ENCODE results near the gene EPHA8. TPM values are rescaled to one million over a fixed set of nuclear protein-coding genes. Genes with fewer than 3 reads are reported as not detected.
A peak's percentile ranks its signal among the peaks of the same experiment; 100 is the strongest.

The EPHA8 gene
- polyA plus RNA-seq, result not detected

DNA sequence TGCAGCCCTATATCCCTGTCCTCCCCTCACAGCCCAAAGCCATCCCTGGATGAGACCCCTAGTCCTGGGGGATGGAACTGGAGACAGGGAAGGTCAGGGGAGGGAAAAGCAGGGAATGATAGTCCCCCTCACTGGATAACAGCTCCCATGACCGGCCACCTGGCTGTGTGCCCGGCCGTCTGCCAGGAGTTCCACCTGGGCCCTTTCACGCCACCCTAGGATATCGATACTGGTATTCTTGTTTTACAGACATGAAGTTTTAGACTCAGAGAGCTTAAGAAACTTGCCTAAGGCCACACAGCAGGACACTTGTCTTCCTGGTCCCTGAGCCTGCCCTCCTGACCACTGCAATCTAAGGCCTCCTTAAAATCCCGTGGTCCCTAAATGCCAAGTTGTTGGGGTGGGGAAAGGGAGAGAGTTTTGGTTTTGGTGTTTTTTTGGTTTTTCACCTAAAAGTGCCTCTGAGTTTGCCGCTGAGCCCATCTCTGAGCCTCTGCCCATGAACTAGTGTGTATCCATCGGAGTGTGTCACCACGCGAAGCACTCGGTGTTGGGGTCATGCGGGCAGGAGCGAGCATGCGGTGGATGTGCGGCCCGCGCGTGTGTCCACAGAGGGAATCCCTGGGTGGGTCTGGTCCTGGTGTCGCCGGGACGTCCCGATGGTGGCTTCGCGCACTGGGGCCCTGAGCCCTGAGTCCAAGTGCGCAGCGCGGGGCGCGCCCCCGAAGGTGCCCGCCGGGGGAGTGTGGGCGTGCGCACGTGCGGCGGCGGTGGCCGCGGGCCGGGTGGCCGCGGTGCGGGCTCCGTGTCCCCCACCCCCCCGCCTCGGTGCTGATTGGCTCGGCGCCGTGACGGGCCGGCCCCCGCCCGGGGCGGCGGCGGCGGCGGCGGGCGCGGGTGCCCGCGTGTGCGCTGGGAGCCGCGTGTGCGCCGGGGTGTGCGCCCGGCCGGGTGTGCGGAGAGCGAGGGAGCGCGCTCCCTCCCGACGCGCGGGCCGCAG is at the start of gene EPHA8:
Gene EPHA8, plus strand, starts transcription at position 906 of the 1,000 bp plus-strand sequence. CDS start 147 bp downstream, outside the sequence.
- no peaks in the 10 kb centered on the region for H3K9me3 Mint-ChIP-seq
- H3K36me3 Mint-ChIP-seq, result no peaks in the 10 kb centered on the region
- H3K27ac Mint-ChIP-seq, result no peak within 1 kb of the TSS
- peaks cover 47% of the 10 kb centered on the region for H3K27me3 Mint-ChIP-seq
- H3K4me3 Mint-ChIP-seq, result peak within 1 kb of the TSS in 3 of 4 donors; percentile 25 to 75 (median 47)
- no peaks in the 10 kb centered on the region for H3K4me1 Mint-ChIP-seq

GRCh38 chr1:22516906-22517571 is 46.2 kb upstream of the EPHA8 start:
- H3K27ac Mint-ChIP-seq, result no peak overlapping the region
- no peak overlapping the region for H3K4me3 Mint-ChIP-seq
- H3K9me3 Mint-ChIP-seq, result no peaks in the 10 kb centered on the region
- H3K36me3 Mint-ChIP-seq, result peaks cover 17% of the 10 kb centered on the region
- no peaks in the 10 kb centered on the region for H3K27me3 Mint-ChIP-seq
- H3K4me1 Mint-ChIP-seq, result no peaks in the 10 kb centered on the region

DNA sequence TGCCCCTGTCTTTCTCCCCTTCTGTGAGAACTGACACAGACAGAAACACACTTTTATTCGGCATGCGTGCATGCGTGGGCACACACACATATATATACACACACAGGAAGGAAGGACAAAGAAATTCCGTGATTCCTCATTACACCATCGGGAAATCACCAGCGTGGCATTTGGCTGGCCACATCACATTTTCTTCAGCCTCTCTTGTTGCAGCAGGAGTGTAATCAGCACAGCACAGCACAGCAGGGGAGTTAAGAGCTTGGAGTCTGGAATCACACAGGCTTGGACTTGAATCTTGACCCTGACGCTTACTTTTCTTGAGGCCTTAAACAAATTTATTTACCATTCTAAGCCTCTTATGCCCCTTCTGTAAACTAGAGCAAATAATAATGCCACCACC is 45.3 kb upstream of the EPHA8 start:
- peak overlapping the region in 1 of 3 donors; percentile 83 for H3K27ac Mint-ChIP-seq
- H3K4me3 Mint-ChIP-seq, result no peak overlapping the region
- no peaks in the 10 kb centered on the region for H3K4me1 Mint-ChIP-seq
- no peaks in the 10 kb centered on the region for H3K9me3 Mint-ChIP-seq
- no peaks in the 10 kb centered on the region for H3K27me3 Mint-ChIP-seq
- peaks cover 15% of the 10 kb centered on the region for H3K36me3 Mint-ChIP-seq

- Mint-ChIP-seq H3K4me1 (no peaks in the 10 kb centered on the region), H3K4me3 (no peak overlapping the region), H3K36me3 (peaks cover 14% of the 10 kb centered on the region), H3K27ac (no peak overlapping the region), H3K9me3 (no peaks in the 10 kb centered on the region), H3K27me3 (no peaks in the 10 kb centered on the region)
These were observed 44.9 kb upstream of the EPHA8 start for GRCh38 chr1:22518379-22518778.

GRCh38 chr1:22520871-22521270 is 42.4 kb upstream of the EPHA8 start:
- no peaks in the 10 kb centered on the region for H3K9me3 Mint-ChIP-seq
- H3K36me3 Mint-ChIP-seq, result peaks cover 12% of the 10 kb centered on the region
- H3K27ac Mint-ChIP-seq, result no peak overlapping the region
- H3K4me1 Mint-ChIP-seq, result no peaks in the 10 kb centered on the region
- no peak overlapping the region for H3K4me3 Mint-ChIP-seq
- no peaks in the 10 kb centered on the region for H3K27me3 Mint-ChIP-seq

DNA sequence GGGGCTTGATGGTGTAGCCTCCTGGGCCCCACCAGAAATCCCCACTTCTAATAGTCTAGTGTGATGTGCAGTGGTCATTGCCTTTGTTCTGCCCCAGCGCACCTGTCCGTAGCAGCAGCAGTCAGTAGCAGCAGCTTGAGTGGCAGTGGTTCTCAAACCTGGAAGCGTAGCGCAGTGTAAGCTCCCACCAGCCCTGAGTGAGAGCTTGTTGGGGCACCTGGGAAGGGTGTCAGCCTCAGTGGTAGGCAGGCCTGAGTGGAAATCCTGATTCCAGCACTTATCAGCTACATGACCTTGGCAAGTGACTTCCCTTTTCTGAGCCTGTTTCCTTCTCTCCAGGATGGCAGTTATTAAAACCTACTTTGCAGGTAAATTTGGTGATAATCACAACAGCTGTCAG is 41.6 kb upstream of the EPHA8 start:
- H3K9me3 Mint-ChIP-seq, result no peaks in the 10 kb centered on the region
- no peak overlapping the region for H3K4me3 Mint-ChIP-seq
- peak overlapping the region in 1 of 3 donors; percentile 6 for H3K27ac Mint-ChIP-seq
- no peaks in the 10 kb centered on the region for H3K27me3 Mint-ChIP-seq
- peaks cover 17% of the 10 kb centered on the region for H3K36me3 Mint-ChIP-seq
- no peaks in the 10 kb centered on the region for H3K4me1 Mint-ChIP-seq

GRCh38 chr1:22522221-22522743 is 41.0 kb upstream of the EPHA8 start:
- Mint-ChIP-seq H3K27me3 (no peaks in the 10 kb centered on the region), H3K9me3 (no peaks in the 10 kb centered on the region), H3K27ac (no peak overlapping the region), H3K36me3 (peaks cover 19% of the 10 kb centered on the region), H3K4me3 (no peak overlapping the region), H3K4me1 (no peaks in the 10 kb centered on the region)

- H3K4me1 Mint-ChIP-seq, result no peaks in the 10 kb centered on the region
- H3K36me3 Mint-ChIP-seq, result peaks cover 16% of the 10 kb centered on the region
- H3K4me3 Mint-ChIP-seq, result no peak overlapping the region
- no peak overlapping the region for H3K27ac Mint-ChIP-seq
- H3K9me3 Mint-ChIP-seq, result no peaks in the 10 kb centered on the region
- H3K27me3 Mint-ChIP-seq, result no peaks in the 10 kb centered on the region
These were observed 38.8 kb upstream of the EPHA8 start for GRCh38 chr1:22524481-22524880.

- Mint-ChIP-seq H3K9me3 (no peaks in the 10 kb centered on the region), H3K4me3 (no peak overlapping the region), H3K36me3 (peaks cover 15% of the 10 kb centered on the region), H3K27me3 (no peaks in the 10 kb centered on the region), H3K4me1 (no peaks in the 10 kb centered on the region), H3K27ac (no peak overlapping the region)
These were observed 38.1 kb upstream of the EPHA8 start for GRCh38 chr1:22525211-22525610.

DNA sequence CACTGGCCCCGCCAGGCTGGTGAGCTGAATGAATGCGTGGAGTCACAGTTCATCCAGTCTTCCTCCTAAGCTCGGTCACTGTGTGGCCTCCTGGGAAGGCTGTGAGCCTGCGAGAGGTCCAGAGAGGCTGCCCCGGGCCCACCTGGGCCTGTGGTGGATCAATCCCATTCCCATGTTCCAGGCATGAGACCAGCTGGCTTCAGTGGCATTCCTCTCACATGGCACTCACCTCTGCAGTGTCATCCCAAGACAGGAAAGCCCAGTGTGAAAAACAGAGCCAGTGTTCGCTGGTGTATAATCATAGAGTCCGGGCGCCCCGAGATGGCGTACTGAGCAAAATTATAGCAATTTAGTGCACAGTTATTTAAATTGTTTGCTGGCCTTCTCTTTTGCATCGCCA is 37.6 kb upstream of the EPHA8 start:
- Mint-ChIP-seq H3K27me3 (no peaks in the 10 kb centered on the region), H3K9me3 (no peaks in the 10 kb centered on the region), H3K4me1 (no peaks in the 10 kb centered on the region), H3K36me3 (peaks cover 15% of the 10 kb centered on the region), H3K27ac (no peak overlapping the region), H3K4me3 (no peak overlapping the region)

DNA sequence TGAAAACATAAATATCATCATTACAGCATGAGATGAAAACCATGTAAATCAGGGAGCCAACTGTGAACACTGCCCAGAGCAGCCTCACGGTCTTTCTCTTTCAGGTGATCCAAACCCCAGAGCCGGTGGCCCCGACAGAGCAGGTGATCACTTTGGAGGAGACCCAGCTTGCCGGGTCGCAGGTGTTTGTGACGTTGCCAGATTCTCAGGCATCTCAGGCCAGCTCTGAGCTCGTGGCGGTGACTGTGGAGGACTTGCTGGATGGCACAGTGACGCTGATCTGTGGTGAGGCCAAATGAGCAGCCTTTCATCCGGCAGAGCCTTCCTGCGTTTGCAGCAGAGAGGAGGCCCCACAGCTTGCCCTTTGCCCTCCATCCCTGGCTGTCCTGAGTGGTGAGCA is 37.2 kb upstream of the EPHA8 start:
- H3K9me3 Mint-ChIP-seq, result no peaks in the 10 kb centered on the region
- H3K4me1 Mint-ChIP-seq, result no peaks in the 10 kb centered on the region

DNA sequence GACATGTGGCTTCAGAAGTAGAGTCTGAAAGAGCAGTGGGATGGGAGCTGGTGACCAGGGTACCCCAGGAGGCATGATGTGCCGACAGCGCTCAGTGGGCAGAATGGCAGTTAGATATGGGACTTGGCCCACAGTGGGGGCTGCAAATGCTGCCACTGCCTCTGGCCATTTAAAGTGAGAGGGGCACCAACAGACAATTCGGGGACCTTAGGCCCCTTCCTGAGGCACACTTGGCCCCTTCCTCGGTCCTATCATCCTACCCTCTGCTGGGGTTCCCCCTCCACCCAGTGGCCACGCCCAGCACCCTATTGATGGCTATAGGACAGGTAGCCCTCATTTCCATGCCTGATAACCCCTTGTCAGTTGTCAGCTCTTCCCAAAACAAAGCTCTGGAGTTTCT is 36.6 kb upstream of the EPHA8 start:
- peaks cover 10% of the 10 kb centered on the region for H3K36me3 Mint-ChIP-seq
- H3K27me3 Mint-ChIP-seq, result no peaks in the 10 kb centered on the region
- no peaks in the 10 kb centered on the region for H3K4me1 Mint-ChIP-seq
- no peaks in the 10 kb centered on the region for H3K9me3 Mint-ChIP-seq
- no peak overlapping the region for H3K4me3 Mint-ChIP-seq
- no peak overlapping the region for H3K27ac Mint-ChIP-seq

More for the DNA sequence above, 37.2 kb upstream of the EPHA8 start:
- no peaks in the 10 kb centered on the region for H3K27me3 Mint-ChIP-seq
- H3K4me3 Mint-ChIP-seq, result no peak overlapping the region
- H3K36me3 Mint-ChIP-seq, result peaks cover 14% of the 10 kb centered on the region
- no peak overlapping the region for H3K27ac Mint-ChIP-seq

- Mint-ChIP-seq H3K27me3 (no peaks in the 10 kb centered on the region), H3K4me3 (no peak overlapping the region), H3K4me1 (no peaks in the 10 kb centered on the region), H3K27ac (no peak overlapping the region), H3K9me3 (no peaks in the 10 kb centered on the region), H3K36me3 (peaks cover 10% of the 10 kb centered on the region)
These were observed 36.2 kb upstream of the EPHA8 start for GRCh38 chr1:22527122-22527521.

GRCh38 chr1:22527555-22528296 is 35.6 kb upstream of the EPHA8 start:
- H3K9me3 Mint-ChIP-seq, result no peaks in the 10 kb centered on the region
- no peak overlapping the region for H3K4me3 Mint-ChIP-seq
- H3K36me3 Mint-ChIP-seq, result peaks cover 10% of the 10 kb centered on the region
- H3K4me1 Mint-ChIP-seq, result no peaks in the 10 kb centered on the region
- no peak overlapping the region for H3K27ac Mint-ChIP-seq
- no peaks in the 10 kb centered on the region for H3K27me3 Mint-ChIP-seq

GRCh38 chr1:22528451-22528850 is 34.8 kb upstream of the EPHA8 start:
- H3K27me3 Mint-ChIP-seq, result no peaks in the 10 kb centered on the region
- H3K4me3 Mint-ChIP-seq, result no peak overlapping the region
- H3K27ac Mint-ChIP-seq, result no peak overlapping the region
- H3K9me3 Mint-ChIP-seq, result no peaks in the 10 kb centered on the region
- H3K4me1 Mint-ChIP-seq, result no peaks in the 10 kb centered on the region
- H3K36me3 Mint-ChIP-seq, result peaks cover 13% of the 10 kb centered on the region

Measured in IgD-negative memory B cell (primary cell).